Pulmonary artery endothelial cell (primary cell): ENCODE measurements around the gene MALL. TPM values are rescaled to one million over a fixed set of nuclear protein-coding genes. Genes with fewer than 3 reads are reported as not detected.
"Not testable (repeated sequence)": the region's sequence is repeated elsewhere in the genome, so short reads cannot be mapped to it uniquely, and the experiment has no call there.

Experiments
- DNase-seq: peaks from one replicate; pipeline ENCODE4 v3.0.0-alpha.2; 2011; ENCODE audit warnings: low read depth, low spot score
- total RNA-seq: library from RNA; depleted of rRNA; stranded (reverse); fragments of >200 nt; gene quantifications from 2 replicates; pipeline ENCODE4 v1.2.3, GENCODE V29; 2014

The MALL gene
- total RNA-seq, 1 donor from 2014 or later: 72.2 TPM

GRCh38 chr2:110099038-110099425 is 16.6 kb downstream of the MALL start:
- DNase-seq: no peak

GRCh38 chr2:110097506-110098220 is 18.0 kb downstream of the MALL start:
- DNase-seq: no peak

GRCh38 chr2:110095994-110096633 is 19.5 kb downstream of the MALL start:
- no peak for DNase-seq

GRCh38 chr2:110094884-110095534 is 20.6 kb downstream of the MALL start:
- not testable (repeated sequence) for DNase-seq

- DNase-seq: not testable (repeated sequence)
Measured at GRCh38 chr2:110093924-110094323, 21.7 kb downstream of the MALL start.

- not testable (repeated sequence) for DNase-seq
Measured at GRCh38 chr2:110090164-110090563, 25.5 kb downstream of the MALL start.

GRCh38 chr2:110083757-110084156 is 31.9 kb downstream of the MALL start:
- not testable (repeated sequence) for DNase-seq

GRCh38 chr2:110083162-110083561 is 32.5 kb downstream of the MALL start:
- not testable (repeated sequence) for DNase-seq

GRCh38 chr2:110078104-110078503 is 37.5 kb downstream of the MALL start:
- not testable (repeated sequence) for DNase-seq

GRCh38 chr2:110075896-110076295 is 39.7 kb downstream of the MALL start:
- not testable (repeated sequence) for DNase-seq

GRCh38 chr2:110069869-110070268 is 45.8 kb downstream of the MALL start:
- not testable (repeated sequence) for DNase-seq

GRCh38 chr2:110068153-110068552 is 47.5 kb downstream of the MALL start:
- DNase-seq: not testable (repeated sequence)

- not testable (repeated sequence) for DNase-seq
Measured at GRCh38 chr2:110062332-110062731, 53.3 kb downstream of the MALL start.

- not testable (repeated sequence) for DNase-seq
Measured at GRCh38 chr2:110060550-110060949, 55.1 kb downstream of the MALL start.

GRCh38 chr2:110059694-110060358 is 55.8 kb downstream of the MALL start:
- not testable (repeated sequence) for DNase-seq

- not testable (repeated sequence) for DNase-seq
Measured at GRCh38 chr2:110059009-110059693, 56.5 kb downstream of the MALL start.

- not testable (repeated sequence) for DNase-seq
Measured at GRCh38 chr2:110058034-110058433, 57.6 kb downstream of the MALL start.

GRCh38 chr2:110055819-110056408 is 59.7 kb downstream of the MALL start:
- not testable (repeated sequence) for DNase-seq

- not testable (repeated sequence) for DNase-seq
Measured at GRCh38 chr2:110054521-110055407, 60.9 kb downstream of the MALL start.

- not testable (repeated sequence) for DNase-seq
Measured at GRCh38 chr2:110053688-110054087, 61.9 kb downstream of the MALL start.
